SH-SY5Y (cell line): Measurements from ENCODE around the gene MEIKIN.

Experiments used
- GATA2 ChIP-seq: IDR thresholded peaks from 2 replicates; pipeline ENCODE4 v1.6.1; 2011; ENCODE audit warnings: mild to moderate bottlenecking, low read depth, low read length
- GATA3 ChIP-seq: IDR thresholded peaks from 2 replicates; pipeline ENCODE4 v1.6.1; 2011; ENCODE audit warnings: low read depth, mild to moderate bottlenecking, low read length, moderate library complexity

Gene MEIKIN

DNA sequence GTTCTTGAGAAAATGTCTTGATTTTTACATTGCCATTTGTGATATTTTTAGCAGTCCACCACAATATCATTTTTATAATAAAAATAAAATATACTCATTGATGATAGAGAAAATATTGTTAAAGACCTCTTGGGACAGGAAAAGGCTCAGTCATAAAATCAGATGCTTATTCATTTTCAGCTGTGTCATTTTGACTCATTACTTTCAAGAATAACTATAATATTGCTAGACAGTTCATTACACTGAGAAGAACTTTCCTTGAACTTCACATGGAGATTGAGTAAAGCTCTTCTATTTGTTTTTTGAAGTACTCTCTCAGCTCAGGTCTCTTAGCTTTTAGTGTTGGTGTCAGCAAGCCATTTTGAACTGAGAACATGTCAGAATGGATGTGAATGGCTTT is 8.5 kb upstream of the MEIKIN start:
- TF ChIP-seq GATA3 = no peak
- TF ChIP-seq GATA2 = no peak

DNA sequence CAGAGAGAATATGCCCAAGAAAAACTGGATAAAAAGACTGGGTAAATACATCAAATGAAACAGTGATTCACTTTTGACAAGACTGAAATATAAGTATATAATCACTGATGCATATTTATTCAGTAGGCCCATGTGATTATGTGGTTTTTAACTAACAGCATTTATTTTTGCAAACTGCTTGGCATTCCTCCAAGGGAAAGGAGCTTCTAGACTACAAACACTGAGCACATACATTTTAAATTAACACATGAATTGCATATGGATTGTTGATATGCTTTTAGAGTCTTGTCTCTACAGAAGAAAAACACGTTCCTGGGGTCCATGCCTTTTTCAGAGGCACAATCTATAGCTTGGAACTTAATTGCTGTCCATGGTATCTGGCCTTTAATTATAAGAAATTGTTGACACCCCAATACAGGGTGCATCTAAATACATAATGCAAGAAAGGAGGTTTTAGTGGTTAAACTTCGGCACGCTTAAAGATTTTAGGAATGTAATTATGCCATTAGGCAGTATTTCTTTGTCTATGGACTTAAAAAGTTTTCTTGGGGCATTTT is 6.9 kb upstream of the MEIKIN start:
- TF ChIP-seq GATA2 = no peak
- no peak for TF ChIP-seq GATA3

DNA sequence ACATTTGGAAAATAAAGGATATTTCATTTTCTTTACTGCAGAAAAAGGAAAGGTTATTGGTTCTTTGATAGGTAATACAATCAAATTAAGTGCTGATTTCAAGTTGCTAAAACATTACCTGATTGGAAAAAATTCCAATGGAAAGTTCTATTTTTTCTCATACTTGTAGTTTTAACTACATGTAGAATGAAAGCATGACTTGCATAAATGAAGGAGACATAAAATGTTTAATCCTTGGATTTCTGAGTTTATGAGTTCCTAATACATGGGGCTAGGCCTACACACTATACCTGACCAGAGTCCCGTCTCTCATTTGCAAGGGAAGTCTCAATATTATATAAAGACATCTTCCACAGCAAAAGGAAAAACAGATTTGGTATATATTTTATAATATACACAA is 5.2 kb upstream of the MEIKIN start:
- TF ChIP-seq GATA3 = no peak
- no peak for TF ChIP-seq GATA2

DNA sequence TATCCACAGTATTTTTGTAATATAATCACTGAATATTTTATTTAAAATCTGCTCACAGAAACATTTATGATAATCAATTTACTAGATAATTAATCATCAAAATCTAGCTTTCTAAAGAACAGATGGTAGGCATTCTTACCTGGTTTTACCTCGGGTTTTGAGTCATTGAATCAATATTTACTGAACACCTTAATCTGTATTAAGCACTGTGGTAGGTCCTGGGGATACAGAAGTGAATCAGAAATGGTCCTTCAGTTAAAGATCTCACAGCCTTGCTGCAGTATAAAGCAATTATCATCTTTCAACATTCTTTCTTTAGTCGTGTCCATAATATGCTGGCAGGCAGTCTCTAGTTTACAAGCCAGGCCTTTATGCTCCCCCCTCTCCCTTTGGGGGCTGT is 2.0 kb upstream of the MEIKIN start:
- TF ChIP-seq GATA3 (no peak), GATA2 (no peak)

DNA sequence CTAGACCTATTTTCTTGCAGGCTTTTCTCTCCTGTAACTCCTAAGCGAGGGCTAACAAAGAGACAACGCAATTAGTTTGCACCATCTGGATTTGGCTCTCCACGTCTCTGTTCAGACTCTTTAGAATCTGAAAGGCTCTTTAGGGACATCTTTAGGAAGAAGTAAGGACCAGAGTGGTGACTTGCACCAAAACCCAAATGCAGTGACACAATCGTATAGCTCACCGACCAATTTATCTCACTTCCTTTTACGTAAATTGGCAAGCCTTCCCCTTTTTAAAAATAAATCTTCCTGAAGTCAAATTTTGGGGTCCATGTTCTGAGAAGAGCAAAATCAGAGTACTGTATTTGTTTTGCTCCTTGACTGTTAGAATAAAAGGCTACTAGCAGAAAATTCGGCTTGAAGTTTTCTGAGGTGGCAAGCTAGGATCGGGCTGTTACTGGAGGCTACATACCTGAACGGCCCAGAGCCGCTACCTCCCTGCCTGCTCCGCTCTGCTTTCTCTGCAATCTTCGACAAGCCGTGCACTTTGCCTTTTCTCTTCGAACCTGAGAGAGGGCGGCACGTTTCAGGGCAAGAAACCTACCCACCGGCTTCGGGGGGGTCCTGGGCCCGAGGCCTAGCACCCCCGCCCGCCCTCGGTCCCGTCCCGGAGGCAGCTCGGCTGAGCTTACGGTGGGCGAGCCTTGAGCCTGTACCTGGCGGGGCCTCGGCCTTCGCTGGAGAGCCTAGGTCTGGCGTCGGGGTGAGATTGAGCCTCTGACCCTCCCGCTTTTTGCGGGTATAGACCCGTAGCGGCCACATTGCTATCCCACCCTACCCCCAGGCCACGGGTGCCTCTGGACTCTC is 537 bp downstream of the MEIKIN start:
- TF ChIP-seq GATA3 = no peak
- no peak for TF ChIP-seq GATA2

DNA sequence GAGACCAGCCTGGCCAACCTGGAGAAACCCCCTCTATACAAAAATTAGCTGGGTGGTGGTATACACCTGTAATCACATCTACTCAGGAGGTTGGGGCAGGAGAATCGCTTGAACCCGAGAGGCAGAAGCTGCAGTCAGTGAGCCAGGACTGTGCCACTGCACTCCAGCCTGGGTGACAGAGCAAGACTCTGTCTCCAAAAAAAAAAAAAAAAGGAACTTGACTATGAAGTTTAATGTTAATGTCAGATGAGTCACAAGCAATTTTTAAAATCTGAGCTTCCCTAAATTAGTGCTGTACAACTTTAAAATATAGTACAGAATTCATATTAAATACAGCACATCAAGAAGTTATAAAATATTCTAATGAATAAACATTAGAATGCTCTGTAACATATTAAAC is 1.5 kb downstream of the MEIKIN start:
- TF ChIP-seq GATA2 (no peak), GATA3 (no peak)

DNA sequence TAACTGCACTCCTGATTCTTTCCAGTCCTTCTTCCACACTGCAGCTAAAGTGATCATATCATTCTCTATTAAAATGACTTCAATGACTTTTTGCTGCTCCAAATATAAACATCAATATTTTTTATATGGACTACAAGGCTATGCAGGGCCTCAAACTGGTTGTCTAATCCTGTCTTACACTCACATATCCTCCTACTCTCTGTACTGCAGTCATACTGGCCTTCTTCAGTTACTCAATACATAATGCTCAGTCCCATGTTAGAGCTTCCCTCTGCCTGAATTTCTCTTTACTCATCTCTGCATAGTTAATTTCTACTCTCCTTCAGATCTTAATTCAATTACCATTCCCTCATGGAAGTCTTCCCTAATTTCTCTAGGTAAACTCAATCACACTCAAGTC is 3.4 kb downstream of the MEIKIN start:
- no peak for TF ChIP-seq GATA2
- no peak for TF ChIP-seq GATA3

DNA sequence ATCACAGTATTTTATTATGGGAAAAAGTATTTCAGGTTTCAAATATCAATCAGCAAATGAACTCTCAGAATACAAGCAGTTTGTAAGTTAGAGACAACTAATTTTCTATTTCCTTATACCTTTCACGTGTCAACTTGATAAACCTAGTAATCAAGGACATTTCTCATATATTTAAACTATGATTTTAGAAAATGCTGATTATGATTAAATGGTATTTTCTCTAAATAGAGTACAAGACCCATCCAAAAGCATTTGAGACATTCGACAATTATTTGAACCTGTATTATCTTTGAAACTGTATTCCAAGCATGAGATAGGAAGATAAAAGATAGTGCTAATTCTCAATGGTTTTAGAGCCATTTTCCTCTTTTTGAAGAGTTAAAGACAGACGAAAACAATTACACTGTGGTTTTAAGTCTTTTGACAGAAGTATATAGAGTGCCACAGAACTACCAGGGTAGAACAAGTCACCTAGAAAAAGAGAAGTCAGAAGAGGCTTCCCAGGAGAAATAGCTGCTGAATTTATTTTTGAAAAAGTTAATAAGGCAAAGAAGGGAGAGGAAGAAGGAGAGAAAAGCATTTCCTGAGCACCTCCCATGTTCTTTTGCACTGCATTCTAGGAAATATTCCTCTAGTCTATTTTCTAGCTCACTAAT is 5.6 kb downstream of the MEIKIN start:
- no peak for TF ChIP-seq GATA2

DNA sequence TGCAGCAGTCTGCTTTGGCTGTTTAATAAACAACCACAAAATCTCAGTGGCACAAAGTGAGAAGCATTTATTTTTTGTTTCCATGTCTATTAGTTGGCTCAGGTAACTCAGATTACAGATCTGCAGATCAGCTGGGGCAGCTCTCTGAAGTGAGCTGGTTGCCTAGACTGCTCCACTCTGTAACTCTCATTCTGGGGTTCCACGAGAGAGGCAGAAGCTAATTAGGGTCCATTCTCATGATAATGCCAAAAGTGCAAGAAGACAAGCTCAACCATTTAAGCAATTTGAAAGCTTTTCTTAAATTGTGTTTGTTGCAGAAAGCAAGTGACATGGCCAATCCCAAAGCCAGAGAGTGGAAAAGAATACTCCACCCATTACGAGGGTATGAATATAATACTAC is 13.2 kb downstream of the MEIKIN start:
- TF ChIP-seq GATA3 (no peak), GATA2 (no peak)

DNA sequence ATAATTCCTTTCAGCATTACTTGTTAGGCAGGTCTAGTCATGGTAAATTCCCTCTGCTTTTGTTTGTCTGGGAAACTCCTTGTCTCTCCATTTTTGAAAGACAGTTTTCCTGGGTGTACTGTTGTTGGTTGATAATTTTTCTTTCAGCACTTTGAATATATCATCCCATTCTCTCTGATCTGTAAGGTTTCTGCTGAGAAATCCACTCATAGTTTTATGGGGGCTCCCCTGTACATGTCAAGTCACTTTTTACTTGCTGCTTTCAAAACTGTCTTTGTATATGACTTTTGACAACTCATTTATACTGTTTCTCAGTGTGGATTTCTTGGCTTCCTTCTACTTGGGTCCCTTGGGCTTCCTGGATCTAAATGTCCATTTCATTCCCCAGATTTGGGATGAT is 16.5 kb downstream of the MEIKIN start:
- TF ChIP-seq GATA3 = no peak

DNA sequence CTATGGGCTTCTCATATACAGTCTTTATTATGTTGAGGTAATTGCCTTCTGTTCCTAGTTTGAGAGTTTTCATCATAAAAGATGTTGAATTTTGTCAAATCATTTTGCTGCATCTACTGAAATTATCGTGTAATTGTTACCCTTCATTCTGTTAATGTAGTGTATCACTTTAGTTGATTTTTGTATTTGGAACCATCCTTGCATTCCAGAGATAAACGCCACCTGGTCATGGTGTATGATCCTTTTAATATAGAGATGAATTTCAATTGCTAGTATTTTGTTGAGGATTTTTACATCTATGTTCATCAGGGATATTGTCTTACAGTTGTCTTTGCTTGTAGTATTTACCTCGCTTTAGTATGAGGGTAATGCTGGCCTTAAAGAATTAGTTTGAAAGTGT is 19.3 kb downstream of the MEIKIN start:
- no peak for TF ChIP-seq GATA3
- TF ChIP-seq GATA2 = no peak

DNA sequence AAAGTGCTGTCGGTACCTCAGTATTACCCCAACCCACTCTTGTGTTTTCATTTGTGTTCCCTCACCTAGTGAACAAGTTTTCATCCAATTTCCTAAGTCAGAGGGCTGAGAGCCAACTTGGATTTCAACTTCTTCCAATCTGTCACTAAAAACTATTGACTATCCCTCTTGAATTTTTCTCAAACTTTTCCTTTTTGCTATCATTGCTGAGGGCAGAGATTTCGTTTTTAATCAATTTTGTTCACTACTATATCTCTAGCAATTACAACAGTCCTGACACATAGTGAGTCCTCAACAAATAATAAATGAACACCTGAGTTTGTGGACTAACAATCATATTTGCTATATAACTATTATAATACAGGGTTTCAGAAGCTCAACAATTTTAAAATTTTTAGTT is 29.0 kb downstream of the MEIKIN start:
- no peak for TF ChIP-seq GATA2
- no peak for TF ChIP-seq GATA3

DNA sequence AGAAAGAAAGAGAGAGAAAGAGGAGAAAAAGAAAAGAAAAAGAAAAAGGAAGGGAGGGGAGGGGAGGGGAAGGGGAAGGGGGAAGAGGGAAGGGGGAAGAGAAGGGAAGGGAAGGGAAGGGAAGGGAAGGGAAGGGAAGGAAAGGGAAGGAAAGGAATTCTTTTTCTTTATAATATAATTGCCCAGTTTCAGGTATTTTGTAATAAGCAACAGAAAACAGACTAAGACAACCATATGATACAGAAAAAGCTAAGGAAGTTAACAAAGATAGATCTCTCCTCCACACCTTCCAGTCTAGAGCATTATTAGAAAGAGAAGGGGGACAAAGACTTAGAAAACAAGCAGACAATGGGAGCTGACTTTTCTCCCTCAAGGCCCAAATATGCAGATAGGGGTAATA is 31.0 kb downstream of the MEIKIN start:
- TF ChIP-seq GATA3 = no peak
- TF ChIP-seq GATA2 = no peak

DNA sequence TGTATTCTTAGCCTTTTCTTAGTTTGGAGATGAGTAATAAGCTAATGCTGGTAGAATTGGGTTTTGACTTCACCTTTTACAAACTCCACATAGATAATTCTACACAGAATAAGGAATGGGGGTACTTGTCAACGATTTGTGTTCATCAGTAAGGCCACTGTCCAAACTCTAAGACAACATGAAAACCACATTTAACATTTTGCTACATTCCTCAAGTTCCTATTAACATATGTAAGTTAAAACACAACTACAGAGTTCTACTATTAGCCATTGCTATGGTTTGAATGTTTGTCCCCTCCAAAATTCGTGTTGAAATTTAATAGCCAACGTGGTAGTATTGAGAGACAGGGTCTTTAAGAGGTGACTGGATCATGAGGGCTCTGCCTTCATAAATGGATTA is 31.9 kb downstream of the MEIKIN start:
- TF ChIP-seq GATA2 (no peak), GATA3 (no peak)

DNA sequence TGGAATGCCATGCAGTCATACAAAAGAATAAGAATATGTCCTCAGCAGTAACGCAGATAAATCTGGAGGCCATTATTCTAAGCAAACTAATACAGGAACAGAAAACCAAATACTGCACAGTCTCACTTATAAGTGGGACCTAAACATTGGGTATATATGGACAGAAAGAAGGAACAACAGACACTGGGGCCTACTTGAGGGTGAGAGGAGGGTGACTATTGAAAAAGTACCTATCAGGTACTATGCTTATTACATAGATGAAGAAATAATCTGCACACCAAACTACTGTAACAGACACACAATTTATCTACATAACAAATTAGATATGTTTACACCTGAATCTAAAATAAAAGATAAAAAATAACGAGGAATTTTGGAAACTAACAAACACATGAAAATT is 38.8 kb downstream of the MEIKIN start:
- TF ChIP-seq GATA3 (no peak), GATA2 (no peak)
